Measurements from ENCODE around the gene EIF2S1.
A peak's percentile ranks its signal among the peaks of the same experiment; 100 is the strongest.
"Not testable (repeated sequence)": the region's sequence is repeated elsewhere in the genome, so short reads cannot be mapped to it uniquely, and the experiment has no call there.

EIF2S1 gene

GRCh38 chr14:67359775-67360469 is at the start of gene EIF2S1, which contains the start of gene ATP6V1D:
Gene EIF2S1 (plus strand): TSS chr14:67360328. CDS start chr14:67364768, 4,440 bp downstream.
Gene ATP6V1D (minus strand): TSS chr14:67359804. CDS start chr14:67359698, 106 bp downstream.
- peak; percentile 97 to 98 for DNase-seq (ENCODE audit: low read depth in 2 of 2)

DNA sequence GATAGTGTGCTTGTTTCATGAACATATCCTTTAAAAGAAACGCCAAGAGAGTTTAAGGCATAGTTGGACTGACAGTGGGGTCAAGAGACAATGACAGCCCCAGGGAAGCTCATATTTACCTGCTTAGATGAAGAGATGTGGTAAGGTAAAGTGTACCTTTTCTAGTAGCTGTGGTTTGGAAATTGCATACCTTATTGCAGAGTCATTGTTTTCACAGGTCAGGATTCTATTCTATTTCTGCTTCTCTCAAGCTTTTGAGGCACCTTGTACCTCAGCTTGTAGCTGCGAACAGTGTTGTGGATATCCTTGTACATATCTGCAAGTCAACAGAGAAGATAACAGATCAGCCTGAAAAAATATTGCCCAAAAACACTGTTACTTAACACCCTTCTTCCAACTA is 48.3 kb upstream of the EIF2S1 start:
- no peak for DNase-seq (ENCODE audit: low read depth in 2 of 2)

- DNase-seq (ENCODE audit: low read depth in 2 of 2), result no peak
Measured at GRCh38 chr14:67313153-67313552, 47.0 kb upstream of the EIF2S1 start.

- DNase-seq (ENCODE audit: low read depth in 2 of 2), result no peak
Measured at GRCh38 chr14:67317822-67318221, 42.3 kb upstream of the EIF2S1 start.

DNA sequence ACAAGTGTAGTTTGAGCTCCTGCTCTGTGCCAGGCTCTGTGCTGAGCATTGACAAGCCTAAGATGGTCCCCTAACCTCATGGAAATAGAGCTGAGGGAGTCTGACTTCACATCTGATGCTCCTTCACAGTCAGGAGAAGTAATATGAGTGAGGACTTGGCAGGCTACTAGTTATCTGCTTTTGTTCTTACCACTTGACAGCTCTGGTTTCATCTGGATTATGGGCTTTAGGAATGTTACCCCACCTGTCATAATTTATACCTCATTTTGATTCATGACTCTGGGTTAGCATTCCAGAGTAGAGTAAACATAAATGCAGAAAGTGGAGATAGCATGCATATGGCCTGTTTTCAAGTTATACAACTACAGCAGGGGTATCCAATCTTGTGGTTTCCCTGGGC is 41.0 kb upstream of the EIF2S1 start:
- peak; percentile 45 to 53 for DNase-seq (ENCODE audit: low read depth in 2 of 2)

- not testable (repeated sequence) for DNase-seq (ENCODE audit: low read depth in 2 of 2)
Measured at GRCh38 chr14:67329666-67330065, 30.5 kb upstream of the EIF2S1 start.

- no peak for DNase-seq (ENCODE audit: low read depth in 2 of 2)
Measured at GRCh38 chr14:67331368-67332125, 28.6 kb upstream of the EIF2S1 start.

GRCh38 chr14:67332468-67332867 is 27.7 kb upstream of the EIF2S1 start:
- no peak for DNase-seq (ENCODE audit: low read depth in 2 of 2)

DNA sequence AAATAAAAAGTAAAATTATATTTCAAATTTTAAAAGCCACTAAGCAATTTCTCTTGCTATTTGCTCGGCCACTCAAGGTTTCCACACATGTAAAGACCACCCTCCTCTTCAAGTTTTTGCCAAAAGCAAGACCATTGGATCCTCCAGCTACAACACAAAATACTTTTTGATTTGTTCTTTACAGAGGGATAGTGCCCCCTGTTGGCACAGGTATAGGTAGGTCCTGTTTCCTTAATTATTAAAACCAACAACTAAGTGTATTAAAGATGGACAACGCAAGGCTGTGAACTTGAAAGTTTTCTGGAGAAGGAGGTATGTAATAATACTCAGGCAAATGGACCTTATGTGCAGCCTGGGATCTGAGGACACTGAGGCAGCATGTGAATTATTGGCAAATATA is 24.3 kb upstream of the EIF2S1 start:
- no peak for DNase-seq (ENCODE audit: low read depth in 2 of 2)

DNA sequence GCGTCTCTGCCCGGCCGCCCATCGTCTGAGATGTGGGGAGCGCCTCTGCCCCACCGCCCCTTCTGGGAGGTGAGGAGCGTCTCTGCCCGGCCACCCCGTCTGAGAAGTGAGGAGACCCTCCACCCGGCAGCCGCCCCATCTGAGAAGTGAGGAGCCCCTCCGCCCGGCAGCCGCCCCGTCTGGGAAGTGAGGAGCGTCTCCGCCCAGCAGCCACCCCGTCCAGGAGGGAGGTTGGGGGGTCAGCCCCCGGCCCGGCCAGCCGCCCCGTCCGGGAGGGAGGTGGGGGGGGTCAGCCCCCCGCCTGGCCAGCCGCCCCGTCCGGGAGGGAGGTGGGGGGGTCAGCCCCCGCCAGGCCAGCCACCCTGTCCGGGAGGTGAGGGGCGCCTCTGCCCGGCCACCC is 18.9 kb upstream of the EIF2S1 start:
- not testable (repeated sequence) for DNase-seq (ENCODE audit: low read depth in 2 of 2)

DNA sequence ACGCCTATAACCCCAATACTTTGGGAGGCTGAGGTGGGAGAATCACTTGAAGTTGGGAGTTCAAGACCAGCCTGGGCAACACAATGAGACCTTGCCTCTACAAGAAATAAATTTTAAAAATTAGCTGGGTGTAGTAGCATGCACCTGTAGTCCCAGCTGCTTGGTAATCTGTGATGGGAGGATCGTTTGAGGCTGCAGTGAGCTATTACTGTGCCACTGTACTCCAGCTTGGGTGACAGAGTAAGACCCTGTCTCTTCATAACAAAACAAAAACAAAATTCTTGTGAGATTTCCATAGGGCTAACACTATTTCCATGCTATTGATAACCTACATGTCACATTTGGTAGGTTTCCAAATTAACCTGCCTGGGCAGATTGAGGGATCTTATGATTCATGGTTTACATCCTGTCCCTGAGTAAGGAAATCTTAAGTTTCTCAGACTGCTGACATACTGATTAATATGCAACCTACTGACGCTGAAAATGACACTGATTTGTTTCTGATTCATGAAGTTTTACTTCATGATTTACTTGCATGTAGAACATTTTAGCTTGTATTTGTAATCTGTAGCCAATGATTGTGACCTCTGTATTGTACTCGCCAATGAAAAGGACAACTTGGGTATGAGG is 16.4 kb upstream of the EIF2S1 start:
- DNase-seq (ENCODE audit: low read depth in 2 of 2), result no peak

DNA sequence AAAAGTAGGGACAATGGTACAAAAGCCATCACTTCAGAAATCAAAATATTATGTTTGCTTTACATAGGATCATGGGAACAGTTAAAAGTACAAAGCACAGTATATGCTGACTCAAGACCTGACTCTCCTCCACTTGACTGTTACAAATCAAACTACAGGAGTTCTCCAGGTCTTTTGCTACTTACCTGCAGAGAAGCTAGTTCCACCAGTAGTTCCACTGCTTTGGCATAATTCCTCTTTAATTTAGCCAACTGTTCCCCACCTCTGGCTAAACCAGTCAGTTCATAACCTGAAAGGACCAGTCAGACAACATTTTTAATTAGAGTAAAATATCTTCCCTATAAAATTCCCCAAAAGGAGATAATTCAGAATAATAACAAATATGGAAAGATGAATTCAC is 14.5 kb upstream of the EIF2S1 start:
- no peak for DNase-seq (ENCODE audit: low read depth in 2 of 2)

DNA sequence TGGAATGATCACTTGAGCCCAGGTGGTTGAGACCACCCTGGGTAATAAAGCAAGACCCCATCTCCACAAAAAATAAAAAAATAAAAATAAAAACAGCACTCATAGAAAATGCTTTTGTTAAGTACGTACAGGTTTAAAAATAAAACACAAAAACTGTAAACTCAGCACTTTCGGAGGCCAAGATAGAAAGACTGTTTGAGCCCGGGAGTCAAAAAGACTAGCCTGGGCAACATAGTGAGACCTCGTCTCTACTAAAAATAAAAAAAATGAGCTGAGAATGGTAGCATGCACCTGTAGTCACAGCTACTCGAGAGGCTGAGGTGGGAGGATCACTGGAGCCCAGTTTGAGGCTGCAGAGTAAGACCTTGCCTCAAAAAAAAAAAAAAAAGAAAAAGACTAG is 8.1 kb upstream of the EIF2S1 start:
- DNase-seq (ENCODE audit: low read depth in 2 of 2), result no peak

- no peak for DNase-seq (ENCODE audit: low read depth in 2 of 2)
Measured at GRCh38 chr14:67357186-67357968, 2.8 kb upstream of the EIF2S1 start.

DNA sequence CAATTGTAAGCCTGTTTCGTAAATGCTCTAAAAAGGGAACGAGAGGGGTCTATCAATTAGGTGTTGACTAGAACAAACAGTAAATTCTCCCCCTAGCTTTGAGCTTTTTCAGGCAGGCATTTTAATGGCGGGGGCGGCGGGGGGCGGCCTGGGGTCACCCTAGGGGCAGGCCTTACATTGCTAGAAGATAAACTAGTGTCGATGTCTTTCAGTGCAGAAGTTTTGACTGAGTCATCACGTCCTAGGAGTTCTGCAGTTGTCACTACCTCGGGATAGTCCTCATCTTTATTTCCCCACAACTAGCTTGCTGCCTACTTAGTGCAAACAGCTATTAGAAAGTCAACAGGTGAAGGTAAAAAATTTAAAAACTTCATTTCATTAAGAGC is 2.2 kb upstream of the EIF2S1 start:
- DNase-seq (ENCODE audit: low read depth in 2 of 2), result no peak

DNA sequence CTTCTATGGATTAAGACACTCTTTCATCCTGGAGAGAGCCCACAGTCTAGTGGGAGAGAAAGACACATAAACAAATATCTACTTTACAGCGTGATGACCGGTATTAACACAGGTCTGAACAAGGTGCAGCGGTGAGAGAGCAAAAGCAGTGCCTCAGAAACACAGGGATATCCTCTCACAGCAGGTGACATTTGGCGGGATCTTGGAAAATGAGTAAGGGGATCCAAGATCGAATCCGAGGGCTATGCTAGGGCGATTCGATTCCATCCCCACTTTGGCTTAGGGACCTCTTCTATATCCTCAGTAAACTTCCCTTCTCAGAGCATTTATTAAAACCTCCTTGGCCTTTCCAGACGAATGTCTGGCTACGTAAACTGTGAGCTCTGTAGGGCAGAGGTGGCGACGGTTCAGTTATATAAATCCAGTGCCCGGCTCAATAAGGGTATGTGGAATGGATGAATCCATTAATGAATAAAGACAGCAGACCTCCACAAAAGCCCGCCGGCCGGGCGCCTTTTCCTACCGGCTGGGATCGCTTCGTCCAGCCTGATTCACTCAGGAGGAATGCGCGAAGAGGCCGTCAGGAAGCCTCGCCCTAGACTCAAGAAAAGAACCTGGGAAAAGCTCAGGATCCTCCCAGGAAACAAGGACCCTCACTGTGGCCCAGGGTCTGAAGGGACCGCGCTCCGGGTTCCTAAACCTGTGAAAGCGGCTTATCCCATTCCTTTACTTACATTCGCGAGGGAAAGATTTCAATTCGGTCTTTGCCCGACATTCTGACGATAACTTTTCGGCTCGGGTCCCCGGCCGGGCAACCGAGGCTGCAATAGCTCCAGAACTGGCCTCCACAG is 979 bp upstream of the EIF2S1 start:
- DNase-seq (ENCODE audit: low read depth in 2 of 2), result peak in 1 of 2 experiments; percentile 11

DNA sequence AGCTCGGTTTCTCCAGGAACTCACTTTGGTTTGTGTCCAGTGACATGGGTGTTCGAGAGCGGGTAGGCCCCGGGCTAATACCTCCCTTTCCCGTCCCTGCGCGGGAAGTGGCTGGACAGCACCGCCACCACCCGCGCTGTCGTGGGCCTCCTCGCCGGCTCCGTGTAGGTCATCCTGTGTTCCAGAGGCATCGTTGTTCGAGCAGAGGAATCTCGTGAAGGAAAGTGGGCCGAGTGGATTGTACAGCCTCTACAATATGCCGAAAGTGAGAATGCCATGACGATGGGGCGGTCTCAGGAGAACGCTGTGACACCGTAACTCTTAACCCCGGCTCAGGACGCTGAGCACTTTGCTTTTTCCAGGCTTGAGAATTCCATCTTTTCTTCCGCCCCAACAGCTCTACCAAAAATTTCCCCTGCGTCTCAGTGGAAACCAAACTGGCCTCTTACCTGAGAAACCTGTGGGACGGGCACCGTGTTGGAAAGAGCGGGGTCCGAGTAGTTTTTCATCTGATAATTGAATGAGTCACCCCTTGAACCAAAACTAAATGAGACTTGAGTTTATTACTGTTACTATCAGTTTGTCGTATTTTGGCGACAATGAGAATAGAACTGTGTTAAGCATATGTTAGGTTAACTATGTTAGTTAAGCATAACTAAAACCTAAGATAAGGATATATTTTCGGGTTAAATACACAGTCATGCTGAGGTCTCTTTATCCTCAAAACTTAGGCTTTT is 510 bp downstream of the EIF2S1 start:
- DNase-seq (ENCODE audit: low read depth in 2 of 2), result no peak

DNA sequence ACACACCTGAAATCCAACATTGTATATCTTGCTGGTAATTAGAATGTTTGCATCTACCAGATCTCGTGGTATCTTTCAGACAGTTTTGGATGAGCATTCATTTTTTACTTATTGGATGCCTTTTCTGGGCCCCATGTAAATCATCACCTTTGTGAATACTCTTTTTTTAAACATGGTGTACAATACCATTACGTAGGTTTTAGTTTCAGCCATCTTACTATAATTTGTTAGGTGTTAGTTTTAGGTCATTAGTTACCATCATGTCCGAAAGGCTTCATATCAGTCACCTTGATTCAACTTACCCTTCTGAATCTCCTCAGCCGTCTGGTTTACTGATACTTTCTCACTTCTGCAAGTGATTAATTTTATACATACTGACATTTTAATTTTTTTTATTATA is 5.3 kb downstream of the EIF2S1 start:
- no peak for DNase-seq (ENCODE audit: low read depth in 2 of 2)

- DNase-seq (ENCODE audit: low read depth in 2 of 2), result no peak
Measured at GRCh38 chr14:67370830-67371229, 10.7 kb downstream of the EIF2S1 start.
